MM.1S (cell line): ENCODE results near the gene TSPAN4.

Experiments used
- DNase-seq: peaks from one replicate; pipeline ENCODE4 v3.0.0-alpha.2; 2015
- H2AFZ ChIP-seq: fragments of 300-600 bp; sonication (generic); 2 replicates; pipeline ENCODE4 v1.6.0; 2016; ENCODE audit warnings: antibody characterized with exemption, low read length
- H3F3A ChIP-seq: fragments of 300-600 bp; sonication (generic); 2 replicates; pipeline ENCODE4 v1.6.1; 2016; ENCODE audit warnings: mild to moderate bottlenecking, antibody characterized with exemption, low read length, moderate library complexity, mixed read lengths; ENCODE audit not compliant: insufficient read depth
- H3K27ac ChIP-seq: fragments of 300-600 bp; sonication (generic); 2 replicates; pipeline ENCODE4 v1.5.1; 2016; ENCODE audit warnings: mild to moderate bottlenecking, low read length
- H3K27me3 ChIP-seq: fragments of 300-600 bp; sonication (generic); replicated peaks from 2 replicates; pipeline ENCODE4 v1.6.0; 2016; ENCODE audit warnings: low read length; ENCODE audit not compliant: insufficient read depth
- H3K36me3 ChIP-seq: fragments of 300-600 bp; sonication (generic); replicated peaks from 2 replicates; pipeline ENCODE4 v1.6.1; 2016; ENCODE audit warnings: mild to moderate bottlenecking, low read length, mixed read lengths; ENCODE audit not compliant: insufficient read depth
- H3K4me1 ChIP-seq: fragments of 300-600 bp; sonication (generic); 2 replicates; pipeline ENCODE4 v1.6.1; 2016; ENCODE audit warnings: low read length, mixed read lengths
- H3K4me2 ChIP-seq: fragments of 300-600 bp; sonication (generic); 2 replicates; pipeline ENCODE4 v1.6.0; 2016; ENCODE audit warnings: low read depth, low read length
- H3K4me3 ChIP-seq: fragments of 300-600 bp; sonication (generic); 2 replicates; pipeline ENCODE4 v1.5.1; 2016; ENCODE audit warnings: low read length, mixed read lengths
- H3K79me2 ChIP-seq: fragments of 300-600 bp; sonication (generic); 2 replicates; pipeline ENCODE4 v1.6.1; 2016; ENCODE audit warnings: mixed run types, low read length, mixed read lengths
- H3K9ac ChIP-seq: fragments of 300-600 bp; sonication (generic); 2 replicates; pipeline ENCODE4 v1.6.1; 2016; ENCODE audit warnings: low read length, mixed read lengths
- H3K9me2 ChIP-seq: fragments of 300-600 bp; sonication (generic); replicated peaks from 2 replicates; pipeline ENCODE4 v1.6.1; 2016; ENCODE audit warnings: mild to moderate bottlenecking, low read length, mixed read lengths; ENCODE audit not compliant: insufficient read depth
- H3K9me3 ChIP-seq: fragments of 300-600 bp; sonication (generic); replicated peaks from 2 replicates; pipeline ENCODE4 v1.6.1; 2016; ENCODE audit warnings: mild to moderate bottlenecking, low read length, mixed read lengths; ENCODE audit not compliant: insufficient read depth
- H4K20me1 ChIP-seq: fragments of 300-600 bp; sonication (generic); 2 replicates; pipeline ENCODE4 v1.6.1; 2016; ENCODE audit warnings: mild to moderate bottlenecking, low read length, moderate library complexity, mixed read lengths; ENCODE audit not compliant: insufficient read depth
- EZH2 ChIP-seq: fragments of 300-600 bp; sonication (generic); optimal IDR thresholded peaks from 2 replicates; pipeline ENCODE3; 2017; ENCODE audit warnings: low read depth, mild to moderate bottlenecking, antibody characterized with exemption, low read length, mixed read lengths
- EZH2phosphoT487 ChIP-seq: fragments of 300-600 bp; sonication (generic); IDR thresholded peaks from 2 replicates; pipeline ENCODE4 v1.6.1; 2018; ENCODE audit warnings: antibody characterized with exemption, low read length
- TF ChIP-seq, protein P1 (sequence below): fragments of 300-600 bp; sonication (generic); IDR thresholded peaks from 2 replicates; pipeline ENCODE4 v1.5.1; 2016; ENCODE audit warnings: antibody characterized with exemption, low read length, mixed read lengths

TSPAN4 gene

DNA sequence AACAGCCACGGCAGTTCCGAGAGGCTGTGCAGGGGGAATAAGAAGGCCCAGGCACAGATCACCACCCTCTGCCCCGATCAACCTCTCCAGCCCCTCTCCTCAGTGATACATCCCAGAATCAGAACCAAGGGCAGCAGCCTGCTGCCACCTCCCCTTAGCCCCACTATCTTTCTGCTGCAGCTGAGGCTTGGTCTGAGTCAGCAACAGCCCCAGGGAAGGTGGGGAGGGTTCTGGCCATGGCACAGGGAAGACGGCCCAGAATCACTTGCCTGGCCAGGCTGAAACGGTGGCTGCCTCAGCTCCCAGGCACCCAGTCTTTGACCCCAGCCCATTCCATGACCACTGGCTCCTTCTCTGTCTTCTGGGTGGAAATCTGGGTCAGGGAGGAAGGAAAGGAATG is 65.6 kb downstream of the TSPAN4 start:
- no peaks in the 10 kb centered on the region for H3K9me2 ChIP-seq
- H4K20me1 ChIP-seq: no peaks in the 10 kb centered on the region
- no peak overlapping the region for H2AFZ ChIP-seq
- H3K4me2 ChIP-seq: peak overlapping the region; percentile 86
- peaks cover 29% of the 10 kb centered on the region for H3K79me2 ChIP-seq
- H3K4me3 ChIP-seq: no peak overlapping the region
- no peaks in the 10 kb centered on the region for H3K9me3 ChIP-seq
- H3K9ac ChIP-seq: peak overlapping the region; percentile 8; the same call in 1 of the 2 replicates
- H3K36me3 ChIP-seq: no peaks in the 10 kb centered on the region; the same call in 1 of the 2 replicates
- no peaks in the 10 kb centered on the region; the same call in 1 of the 2 replicates for H3K27me3 ChIP-seq
- TF ChIP-seq EZH2phosphoT487: no peak
- no peak for TF ChIP-seq EZH2
- TF ChIP-seq, protein P1, sequence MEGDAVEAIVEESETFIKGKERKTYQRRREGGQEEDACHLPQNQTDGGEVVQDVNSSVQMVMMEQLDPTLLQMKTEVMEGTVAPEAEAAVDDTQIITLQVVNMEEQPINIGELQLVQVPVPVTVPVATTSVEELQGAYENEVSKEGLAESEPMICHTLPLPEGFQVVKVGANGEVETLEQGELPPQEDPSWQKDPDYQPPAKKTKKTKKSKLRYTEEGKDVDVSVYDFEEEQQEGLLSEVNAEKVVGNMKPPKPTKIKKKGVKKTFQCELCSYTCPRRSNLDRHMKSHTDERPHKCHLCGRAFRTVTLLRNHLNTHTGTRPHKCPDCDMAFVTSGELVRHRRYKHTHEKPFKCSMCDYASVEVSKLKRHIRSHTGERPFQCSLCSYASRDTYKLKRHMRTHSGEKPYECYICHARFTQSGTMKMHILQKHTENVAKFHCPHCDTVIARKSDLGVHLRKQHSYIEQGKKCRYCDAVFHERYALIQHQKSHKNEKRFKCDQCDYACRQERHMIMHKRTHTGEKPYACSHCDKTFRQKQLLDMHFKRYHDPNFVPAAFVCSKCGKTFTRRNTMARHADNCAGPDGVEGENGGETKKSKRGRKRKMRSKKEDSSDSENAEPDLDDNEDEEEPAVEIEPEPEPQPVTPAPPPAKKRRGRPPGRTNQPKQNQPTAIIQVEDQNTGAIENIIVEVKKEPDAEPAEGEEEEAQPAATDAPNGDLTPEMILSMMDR: no peak
- peaks cover 31% of the 10 kb centered on the region for H3K4me1 ChIP-seq
- H3F3A ChIP-seq: peaks cover 25% of the 10 kb centered on the region
- peak; percentile 27 for DNase-seq
- H3K27ac ChIP-seq: peak overlapping the region; percentile 54; the same call in 1 of the 2 replicates

- peak overlapping the region; percentile 100 for H3K4me3 ChIP-seq
- peaks cover 25% of the 10 kb centered on the region for H3F3A ChIP-seq
- H4K20me1 ChIP-seq: no peaks in the 10 kb centered on the region
- peak overlapping the region; percentile 86 for H3K4me2 ChIP-seq
- peaks cover 29% of the 10 kb centered on the region for H3K79me2 ChIP-seq
- no peak overlapping the region for H3K27ac ChIP-seq
- H3K9me2 ChIP-seq: no peaks in the 10 kb centered on the region
- TF ChIP-seq EZH2 (no peak), EZH2phosphoT487 (no peak)
- TF ChIP-seq, protein P1: no peak
- H3K27me3 ChIP-seq: no peaks in the 10 kb centered on the region; the same call in 1 of the 2 replicates
- no peak overlapping the region for H2AFZ ChIP-seq
- no peaks in the 10 kb centered on the region for H3K9me3 ChIP-seq
- DNase-seq: no peak
- peaks cover 31% of the 10 kb centered on the region for H3K4me1 ChIP-seq
- peak overlapping the region; percentile 84; the same call in 1 of the 2 replicates for H3K9ac ChIP-seq
- no peaks in the 10 kb centered on the region for H3K36me3 ChIP-seq
Observed at GRCh38 chr11:909406-909805, 66.8 kb downstream of the TSPAN4 start.

DNA sequence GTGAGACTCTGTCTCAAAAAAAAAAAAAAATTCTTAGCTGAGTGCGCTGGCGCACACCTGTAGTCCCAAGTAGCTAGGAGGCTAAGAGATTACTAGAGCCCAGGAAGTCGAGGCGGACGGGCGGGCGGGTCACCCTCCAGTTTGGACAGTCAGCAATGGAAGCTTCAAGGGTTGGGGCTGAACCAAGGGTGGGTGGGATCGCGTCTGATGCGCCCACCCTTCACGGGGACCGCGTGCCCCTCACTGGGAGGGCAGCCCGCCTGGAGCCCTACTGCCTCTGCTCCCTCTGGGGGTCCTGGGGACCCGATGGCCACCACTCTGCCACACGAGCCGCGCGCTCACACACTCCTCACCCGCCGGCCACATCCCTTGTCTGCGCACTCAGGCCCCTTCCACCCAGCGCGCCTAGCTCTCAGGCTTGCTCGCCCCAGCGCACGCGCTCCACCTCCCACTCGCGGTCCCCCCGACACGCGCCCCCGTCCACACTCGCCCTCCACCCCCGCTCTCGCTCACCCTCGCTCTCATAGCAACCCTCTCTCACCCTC is 67.5 kb downstream of the TSPAN4 start:
- Histone ChIP-seq H3K27ac (peak overlapping the region; percentile 14; the same call in 1 of the 2 replicates), H3K4me2 (peak overlapping the region; percentile 86), H3K4me1 (peaks cover 31% of the 10 kb centered on the region), H2AFZ (peak overlapping the region; percentile 98), H3K9me3 (no peaks in the 10 kb centered on the region), H3K4me3 (peak overlapping the region; percentile 100), H3K9ac (peak overlapping the region; percentile 84), H3K36me3 (no peaks in the 10 kb centered on the region), H4K20me1 (no peaks in the 10 kb centered on the region), H3F3A (peaks cover 25% of the 10 kb centered on the region), H3K79me2 (peaks cover 29% of the 10 kb centered on the region), H3K9me2 (no peaks in the 10 kb centered on the region), H3K27me3 (no peaks in the 10 kb centered on the region; the same call in 1 of the 2 replicates)
- TF ChIP-seq EZH2 (no peak), EZH2phosphoT487 (no peak)
- TF ChIP-seq, protein P1: no peak
- DNase-seq: peak; percentile 34
